Transverse colon (tissue), 4 donors: ENCODE measurements around the gene KAT2B. TPM values are rescaled to one million over a fixed set of nuclear protein-coding genes. Genes with fewer than 3 reads are reported as not detected.

Experiments
- DNase-seq: peaks from one replicate; pipeline ENCODE4 v3.0.0-alpha.2; 2019
- H3K27ac ChIP-seq, 4 donors: fragments of 200-600 bp; sonication (generic); 2 replicates each; pipeline ENCODE4 v1.5.1; 2016 to 2018; ENCODE audit warnings: inconsistent platforms in 4 of 4
- H3K27me3 ChIP-seq: fragments of 200-600 bp; sonication (generic); 2 replicates; pipeline ENCODE4 v1.5.1; 2017; ENCODE audit warnings: inconsistent platforms
- H3K36me3 ChIP-seq, 4 donors: fragments of 200-600 bp; sonication (generic); 2 replicates each; pipeline ENCODE4 v1.5.1; 2017 to 2019; ENCODE audit warnings: inconsistent platforms in 4 of 4
- H3K4me1 ChIP-seq, 4 donors: fragments of 200-600 bp; sonication (generic); 2 replicates each; pipeline ENCODE4 v1.5.1; 2017 to 2020; ENCODE audit warnings: inconsistent platforms in 4 of 4
- H3K4me3 ChIP-seq, 4 donors: fragments of 200-600 bp; sonication (generic); 1 replicate in 1 of 4; 2 replicates in 3 of 4; pipeline versions ENCODE4 v1.5.1 to v1.6.1; 2017 to 2019; ENCODE audit warnings: inconsistent platforms in 4 of 4
- H3K9me3 ChIP-seq, 2 donors: fragments of 200-600 bp; sonication (generic); 2 replicates each; pipeline ENCODE4 v1.5.1; 2017 to 2019; ENCODE audit warnings: inconsistent platforms in 2 of 2
- EP300 ChIP-seq: sonication (generic); formaldehyde crosslinking; IDR thresholded peaks from one replicate; pipeline ENCODE4 v1.6.1; 2017; ENCODE audit warnings: antibody characterized with exemption, low read depth
- POLR2A ChIP-seq: fragments of 450-650 bp; IDR thresholded peaks from one replicate; pipeline ENCODE4 v1.6.1; 2016; ENCODE audit warnings: antibody characterized with exemption, mild to moderate bottlenecking, moderate library complexity
- POLR2AphosphoS5 ChIP-seq, 3 donors: sonication (generic); formaldehyde crosslinking; IDR thresholded peaks; one replicate each; pipeline ENCODE4 v1.6.1; 2016; ENCODE audit warnings: antibody characterized with exemption in 3 of 3
- WGBS, 2 donors: methylation state at CpG; one replicate each; pipeline ENCODE4 v1.1.5; 2018; ENCODE audit warnings: low coverage in 1 of 2; 5-methylcytosine and 5-hydroxymethylcytosine counted together
- in situ Hi-C, 4 donors: fragments of 200-750 bp; cut with MboI; loops; one replicate each; pipeline versions ENCODE4 v1.15.0 to v1.15.1; 2017; ENCODE audit warnings: low sequenced_read_pairs in 3 of 4, low pct_ligation_motif_present in 1 of 4, low pct_unique_long_range_greater_than_20kb in 1 of 4
- intact Hi-C: fragments of 100-400 bp; cut with DNase I; formaldehyde crosslinking; loops from one replicate; pipeline ENCODE4 v1.15.1; 2023; ENCODE audit warnings: low total_unique reads
- total RNA-seq, 4 donors: library from RNA; depleted of rRNA; stranded (reverse); fragments of >200 nt; gene quantifications; one replicate each; pipeline ENCODE4 v1.1.0, GENCODE V29; 2016
- TF ChIP-seq, protein P1 (sequence below), 5 experiments: fragments of 200-600 bp in 3 of 5; fragments of 450-650 bp in 2 of 5; sonication (generic) in 3 of 5; IDR thresholded peaks; 1 replicate in 2 of 5; 2 replicates in 3 of 5; pipeline ENCODE4 v1.5.1; 2016 to 2017; ENCODE audit warnings: antibody characterized with exemption in 5 of 5, inconsistent platforms in 3 of 5, mild to moderate bottlenecking in 2 of 5, moderate library complexity in 1 of 5

The KAT2B gene
- total RNA-seq, 4 donors from 2014 or later = 21.3 to 35.5 (median 30.2) TPM

- Histone ChIP-seq H3K27ac (no peak overlapping the region), H3K4me1 (no peaks in the 10 kb centered on the region), H3K27me3 (no peaks in the 10 kb centered on the region), H3K36me3 (no peaks in the 10 kb centered on the region), H3K9me3 (no peaks in the 10 kb centered on the region), H3K4me3 (no peak overlapping the region)
- DNase-seq = no peak
- in situ Hi-C loops = no loop called here
- TF ChIP-seq POLR2AphosphoS5 (IDR thresholded peaks at IDR 0.05) (no peak), POLR2A (no peak), EP300 (no peak)
- TF ChIP-seq, protein P1, sequence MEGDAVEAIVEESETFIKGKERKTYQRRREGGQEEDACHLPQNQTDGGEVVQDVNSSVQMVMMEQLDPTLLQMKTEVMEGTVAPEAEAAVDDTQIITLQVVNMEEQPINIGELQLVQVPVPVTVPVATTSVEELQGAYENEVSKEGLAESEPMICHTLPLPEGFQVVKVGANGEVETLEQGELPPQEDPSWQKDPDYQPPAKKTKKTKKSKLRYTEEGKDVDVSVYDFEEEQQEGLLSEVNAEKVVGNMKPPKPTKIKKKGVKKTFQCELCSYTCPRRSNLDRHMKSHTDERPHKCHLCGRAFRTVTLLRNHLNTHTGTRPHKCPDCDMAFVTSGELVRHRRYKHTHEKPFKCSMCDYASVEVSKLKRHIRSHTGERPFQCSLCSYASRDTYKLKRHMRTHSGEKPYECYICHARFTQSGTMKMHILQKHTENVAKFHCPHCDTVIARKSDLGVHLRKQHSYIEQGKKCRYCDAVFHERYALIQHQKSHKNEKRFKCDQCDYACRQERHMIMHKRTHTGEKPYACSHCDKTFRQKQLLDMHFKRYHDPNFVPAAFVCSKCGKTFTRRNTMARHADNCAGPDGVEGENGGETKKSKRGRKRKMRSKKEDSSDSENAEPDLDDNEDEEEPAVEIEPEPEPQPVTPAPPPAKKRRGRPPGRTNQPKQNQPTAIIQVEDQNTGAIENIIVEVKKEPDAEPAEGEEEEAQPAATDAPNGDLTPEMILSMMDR (IDR thresholded peaks at IDR 0.05) = no peak
- intact Hi-C loops = no loop called here
- WGBS, 2 donors = 93 to 98% methylated on average over 16 to 20 of the region's 20 CpGs
Observed at GRCh38 chr3:20007960-20008359, 32.3 kb upstream of the KAT2B start.

DNA sequence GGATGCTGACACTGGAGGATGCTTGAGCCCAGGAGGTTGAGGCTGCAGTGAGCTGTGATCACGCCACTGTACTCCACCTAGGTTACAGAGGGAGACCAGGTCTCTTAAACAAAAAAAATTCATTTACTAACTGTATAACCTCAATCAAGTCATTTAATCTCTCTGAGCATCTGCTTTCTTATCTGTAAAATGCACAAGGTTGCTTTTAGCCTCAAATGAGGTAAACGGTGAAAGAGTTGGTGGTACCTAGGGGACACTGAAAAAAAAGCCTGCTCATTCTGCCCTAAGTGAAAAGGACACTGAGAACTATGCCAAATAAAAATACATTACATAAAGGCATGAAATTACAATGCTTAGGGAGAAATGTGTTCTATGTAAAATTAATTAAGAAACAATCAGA is 31.6 kb upstream of the KAT2B start:
- no peak overlapping the region for H3K4me3 ChIP-seq
- no peaks in the 10 kb centered on the region for H3K4me1 ChIP-seq
- no peak for DNase-seq
- TF ChIP-seq, protein P1 (IDR thresholded peaks at IDR 0.05) = no peak
- TF ChIP-seq POLR2A = no peak
- TF ChIP-seq POLR2AphosphoS5 (IDR thresholded peaks at IDR 0.05) = no peak
- no peak for TF ChIP-seq EP300
- in situ Hi-C loops (no loop called here), intact Hi-C loops (no loop called here)
- H3K36me3 ChIP-seq = no peaks in the 10 kb centered on the region
- H3K9me3 ChIP-seq = no peaks in the 10 kb centered on the region
- 60 to 74% methylated on average over 2 of the region's 2 CpGs for WGBS, 2 donors
- H3K27ac ChIP-seq = no peak overlapping the region
- H3K27me3 ChIP-seq = no peaks in the 10 kb centered on the region

DNA sequence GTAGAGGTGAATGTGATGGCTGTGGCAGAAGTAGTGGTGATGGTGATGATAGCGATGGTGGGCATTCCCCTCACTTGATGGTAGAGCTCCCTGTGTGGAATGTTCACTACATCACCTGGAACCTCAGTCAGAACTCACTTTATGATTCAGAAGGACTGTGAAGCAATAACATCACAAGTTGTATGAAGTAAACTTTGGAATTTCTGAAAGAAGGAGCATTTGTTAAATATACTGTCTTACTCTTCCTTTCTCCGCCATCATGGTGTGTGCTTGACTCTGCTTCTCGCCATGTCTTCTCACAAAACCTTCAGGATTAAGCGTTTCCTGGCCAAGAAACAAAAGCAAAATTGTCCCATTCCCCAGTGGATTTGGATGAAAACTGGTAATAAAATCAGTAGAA is 28.1 kb upstream of the KAT2B start, which contains the start of gene PP2D1:
Gene PP2D1 (minus strand): TSS at position 101 of the 400 bp plus-strand sequence. CDS start 192 bp downstream, outside the sequence.
- no peaks in the 10 kb centered on the region for H3K36me3 ChIP-seq
- H3K9me3 ChIP-seq = no peaks in the 10 kb centered on the region
- H3K27ac ChIP-seq = no peak within 1 kb of the TSS
- no peak for DNase-seq
- intact Hi-C loops = no loop called here
- no peak within 1 kb of the TSS for H3K4me3 ChIP-seq
- TF ChIP-seq POLR2AphosphoS5 (IDR thresholded peaks at IDR 0.05) = no peak
- TF ChIP-seq, protein P1 (IDR thresholded peaks at IDR 0.05) = no peak
- no peak for TF ChIP-seq POLR2A
- TF ChIP-seq EP300 = no peak
- in situ Hi-C loops = no loop called here
- H3K4me1 ChIP-seq = no peaks in the 10 kb centered on the region
- no peaks in the 10 kb centered on the region for H3K27me3 ChIP-seq
- 90 to 100% methylated on average over 4 of the region's 4 CpGs for WGBS, 2 donors

- Histone ChIP-seq H3K36me3 (no peaks in the 10 kb centered on the region), H3K27me3 (no peaks in the 10 kb centered on the region), H3K9me3 (no peaks in the 10 kb centered on the region), H3K27ac (no peak overlapping the region), H3K4me3 (no peak overlapping the region), H3K4me1 (no peaks in the 10 kb centered on the region)
- no peak for DNase-seq
- in situ Hi-C loops (no loop called here), intact Hi-C loops (no loop called here)
- TF ChIP-seq EP300 (no peak), POLR2AphosphoS5 (IDR thresholded peaks at IDR 0.05) (no peak), POLR2A (no peak)
- TF ChIP-seq, protein P1 (IDR thresholded peaks at IDR 0.05) = no peak
- WGBS, 2 donors = 76 to 83% methylated on average over 1 of the region's 1 CpG
Observed at GRCh38 chr3:20013396-20013795, 26.9 kb upstream of the KAT2B start.
